GM21529 (cell line): ENCODE measurements around the gene ZMYND8.

Experiments used
- ATAC-seq: cut with Tn5 transposase; IDR thresholded peaks from one replicate; pipeline ENCODE4 v1.9.1; 2021; ENCODE audit not compliant: unreplicated experiment

Gene ZMYND8

DNA sequence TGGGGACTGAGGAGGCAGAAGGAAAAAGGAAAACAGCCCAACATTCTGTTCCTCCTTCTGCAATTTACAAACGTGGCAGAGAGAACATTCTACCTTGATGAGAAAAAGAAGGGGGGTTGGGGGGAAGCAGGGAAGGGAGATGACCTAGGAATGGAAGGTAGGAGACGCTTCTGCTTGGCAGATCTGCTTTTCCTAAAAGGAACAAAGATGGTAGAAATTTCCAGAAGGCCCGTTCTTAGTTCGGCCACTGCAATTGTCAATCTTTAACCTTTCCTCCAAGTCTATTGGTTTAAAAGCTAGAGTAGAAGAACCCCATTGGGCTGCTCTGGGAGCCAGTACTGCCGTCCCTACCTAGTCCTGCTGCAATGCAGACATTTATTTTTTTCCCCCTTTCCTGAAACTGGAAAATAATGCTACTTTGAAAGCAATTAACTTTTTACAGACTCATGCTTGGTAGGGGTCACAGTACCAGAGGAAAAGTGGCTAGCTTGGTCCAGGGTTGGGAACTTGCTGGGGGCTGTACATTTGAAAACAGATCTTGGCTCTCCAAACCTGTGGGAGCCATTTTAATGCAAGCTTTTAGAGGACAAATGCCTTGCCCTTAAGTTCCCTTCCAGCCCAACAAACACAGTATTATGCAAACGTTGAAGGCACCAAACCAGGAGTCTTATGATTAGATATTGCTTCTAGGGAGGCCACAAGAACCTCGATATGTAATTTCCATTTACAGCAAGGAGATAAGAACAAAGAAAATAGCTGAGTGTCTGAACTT lies 2.6 kb downstream of the ZMYND8 start:
- no peak for ATAC-seq

- ATAC-seq = no peak
These were observed 3.2 kb downstream of the ZMYND8 start for GRCh38 chr20:47353239-47353691.

DNA sequence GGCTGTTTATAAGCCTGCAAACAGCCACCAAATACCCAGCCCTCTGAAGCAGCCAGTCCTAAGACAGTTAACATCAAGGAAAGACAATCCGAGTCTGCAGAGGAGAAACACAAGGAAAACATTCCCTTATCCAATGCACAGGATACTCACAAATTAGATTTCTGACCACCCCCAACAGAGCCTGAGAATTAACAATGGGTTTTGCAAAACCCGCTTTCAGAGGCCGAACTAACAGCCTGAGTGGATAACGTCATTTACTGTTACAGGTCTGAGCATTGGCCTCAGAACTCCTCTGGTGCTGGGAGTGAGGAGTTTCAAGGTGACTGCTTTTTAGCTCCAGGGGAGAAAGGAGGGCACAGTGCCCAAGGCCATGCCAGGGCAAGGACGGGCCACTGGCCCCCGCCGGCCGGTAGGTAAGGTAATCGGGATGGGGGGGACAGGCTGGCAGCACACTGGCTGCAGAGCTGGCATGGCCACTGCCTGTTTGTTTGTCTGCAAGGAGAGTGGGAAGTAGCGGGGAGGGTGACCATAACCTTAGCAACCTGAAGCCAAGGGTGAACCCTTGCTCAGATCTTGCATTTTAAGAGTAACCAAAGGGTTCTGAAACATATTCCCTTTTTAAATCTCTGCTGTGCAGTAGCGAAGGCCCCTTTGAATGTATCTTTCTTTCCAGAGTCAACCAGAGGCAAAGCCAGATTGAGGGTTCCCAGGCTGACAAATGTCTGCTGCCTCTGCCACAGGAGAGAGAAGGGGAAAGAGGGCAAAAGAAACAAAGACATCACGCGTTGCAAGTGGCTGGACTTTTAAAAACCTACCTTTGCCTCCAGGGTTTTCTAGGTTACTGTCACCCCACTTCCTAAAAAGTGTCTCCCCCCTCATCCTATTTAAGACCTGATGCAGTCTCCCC lies 3.9 kb downstream of the ZMYND8 start:
- no peak for ATAC-seq

DNA sequence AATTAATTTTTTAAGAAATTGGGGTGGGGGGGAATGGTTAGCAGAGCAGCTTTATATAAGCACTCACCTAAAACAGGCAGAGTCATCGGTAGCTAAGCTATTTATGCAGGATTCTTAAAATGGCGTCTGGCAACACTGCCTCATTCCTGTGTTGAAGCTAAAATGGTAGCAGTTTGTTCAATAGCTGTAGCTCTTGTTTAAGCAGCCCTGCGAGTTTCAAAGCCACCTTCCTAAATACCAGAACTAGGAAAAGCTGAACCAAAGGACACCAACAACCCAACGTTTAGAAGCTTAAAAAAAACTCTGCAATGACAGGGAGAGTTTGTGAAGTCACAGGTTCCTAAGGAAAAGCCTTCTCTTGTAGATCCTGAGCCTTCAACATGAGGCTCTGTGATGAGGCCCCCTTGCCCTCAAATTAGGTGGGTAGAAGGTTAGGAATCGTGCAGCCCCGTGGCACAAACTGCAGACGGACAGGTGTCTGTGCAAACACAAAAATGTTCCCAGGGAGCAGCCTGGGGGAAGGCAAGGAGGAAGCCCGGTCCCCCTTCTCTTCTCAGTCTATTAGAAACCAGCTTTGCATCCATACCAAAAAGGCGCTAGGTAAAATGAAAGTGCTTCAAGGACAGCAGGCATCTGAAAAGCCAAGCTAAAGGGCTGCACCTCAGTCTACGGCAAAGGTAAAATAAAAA lies 4.7 kb downstream of the ZMYND8 start:
- ATAC-seq = no peak

- ATAC-seq = no peak
These were observed 5.6 kb downstream of the ZMYND8 start for GRCh38 chr20:47350691-47351545.

GRCh38 chr20:47350181-47350550 lies 6.3 kb downstream of the ZMYND8 start:
- ATAC-seq = no peak

- no peak for ATAC-seq
These were observed 6.9 kb downstream of the ZMYND8 start for GRCh38 chr20:47349365-47350180.

- ATAC-seq = no peak
These were observed 7.9 kb downstream of the ZMYND8 start for GRCh38 chr20:47348539-47349142.

DNA sequence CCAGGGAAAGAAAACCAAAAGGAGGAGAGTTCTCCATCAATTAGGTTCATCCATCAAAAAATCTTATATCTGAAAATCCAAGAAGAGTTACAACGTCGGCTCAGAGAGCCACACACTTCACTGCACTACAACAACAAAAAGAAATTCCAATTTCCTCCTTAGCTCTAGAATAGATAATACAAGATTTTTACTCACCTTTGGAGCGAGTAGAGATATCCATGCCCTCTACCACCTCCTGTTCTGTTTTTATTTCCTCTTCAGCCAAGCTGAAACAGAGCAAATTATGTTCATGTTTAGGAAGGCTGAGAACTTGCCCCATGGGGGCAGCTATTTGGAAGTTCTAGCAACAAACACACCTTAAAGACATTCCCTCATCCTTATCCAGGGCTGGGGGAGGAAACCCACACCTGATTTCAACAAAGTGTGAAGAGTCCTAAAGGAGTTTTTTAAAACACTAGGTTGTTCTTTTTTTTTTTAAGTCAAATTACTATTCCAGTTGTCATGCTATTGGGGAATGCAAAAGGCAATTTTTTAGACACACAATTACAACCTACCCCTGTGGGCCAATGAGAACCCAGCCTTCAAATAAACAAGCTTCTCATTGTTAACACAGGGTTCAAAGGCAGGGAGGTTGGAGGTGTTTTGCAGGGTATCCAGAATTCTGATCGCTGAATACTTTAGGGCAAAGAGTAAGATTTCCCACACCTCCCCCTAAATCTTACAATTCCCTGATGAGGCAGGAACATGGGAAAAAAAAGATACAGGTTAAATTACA lies 8.7 kb downstream of the ZMYND8 start:
- no peak for ATAC-seq

DNA sequence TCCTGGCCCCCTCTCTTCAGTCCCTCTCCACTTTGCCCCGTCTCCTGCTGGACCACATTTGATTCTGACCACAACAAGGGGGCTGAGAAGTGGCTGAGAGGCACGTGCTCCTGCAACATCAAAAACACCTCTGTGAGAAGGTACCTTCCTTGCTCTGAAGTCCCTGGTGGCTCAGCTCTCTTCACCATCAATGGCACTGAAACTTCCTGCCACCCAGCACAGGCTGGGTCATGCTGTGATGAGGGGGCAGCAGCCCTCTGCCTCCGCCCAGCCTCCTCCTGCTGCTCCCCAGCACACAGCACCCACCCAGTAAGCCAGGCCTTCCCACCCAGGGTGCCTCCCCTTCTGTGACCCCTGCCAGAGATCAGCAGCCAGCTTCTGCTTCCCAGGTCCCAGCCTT lies 10.3 kb downstream of the ZMYND8 start:
- ATAC-seq = no peak

DNA sequence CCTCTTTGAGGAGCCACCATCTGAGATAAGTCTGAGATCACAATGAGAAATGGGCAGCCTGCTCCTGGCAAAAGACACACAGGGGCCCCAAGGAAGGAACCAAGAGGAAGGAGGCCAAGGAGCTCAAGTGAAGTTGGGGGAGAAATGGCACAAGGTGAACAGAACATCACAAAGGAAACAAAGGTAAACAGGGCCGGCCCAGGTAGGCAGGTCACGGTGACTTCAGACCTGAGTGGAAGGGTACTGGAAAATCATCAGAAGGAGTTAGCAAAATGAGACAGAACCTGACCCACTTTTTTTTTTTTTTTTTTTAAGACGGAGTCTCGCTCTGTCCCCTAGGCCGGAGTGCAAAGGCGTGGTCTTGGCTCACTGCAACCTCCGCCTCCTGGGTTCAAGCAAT lies 11.3 kb downstream of the ZMYND8 start:
- ATAC-seq = no peak

DNA sequence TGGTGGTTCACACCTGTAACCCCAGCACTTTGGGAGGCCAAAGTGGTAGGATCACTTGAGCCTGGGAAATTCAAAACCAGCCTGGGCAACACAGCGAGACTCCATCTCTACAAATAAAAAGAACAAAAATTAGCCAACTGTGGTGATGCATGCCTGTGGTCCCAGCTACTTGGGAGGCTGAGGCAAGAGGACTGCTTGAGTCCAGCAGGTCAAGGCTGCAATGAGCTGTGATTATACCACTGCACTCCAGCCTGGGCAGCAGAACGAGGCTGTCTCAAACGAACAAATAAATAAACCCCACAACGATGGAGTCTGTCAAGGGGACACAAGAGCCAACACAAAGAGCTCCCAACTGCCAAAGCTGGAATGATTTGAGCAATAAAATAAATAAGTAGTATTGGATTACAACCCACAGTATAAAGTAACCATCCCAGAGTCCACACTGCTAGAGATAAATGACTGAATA lies 13.5 kb downstream of the ZMYND8 start:
- no peak for ATAC-seq

DNA sequence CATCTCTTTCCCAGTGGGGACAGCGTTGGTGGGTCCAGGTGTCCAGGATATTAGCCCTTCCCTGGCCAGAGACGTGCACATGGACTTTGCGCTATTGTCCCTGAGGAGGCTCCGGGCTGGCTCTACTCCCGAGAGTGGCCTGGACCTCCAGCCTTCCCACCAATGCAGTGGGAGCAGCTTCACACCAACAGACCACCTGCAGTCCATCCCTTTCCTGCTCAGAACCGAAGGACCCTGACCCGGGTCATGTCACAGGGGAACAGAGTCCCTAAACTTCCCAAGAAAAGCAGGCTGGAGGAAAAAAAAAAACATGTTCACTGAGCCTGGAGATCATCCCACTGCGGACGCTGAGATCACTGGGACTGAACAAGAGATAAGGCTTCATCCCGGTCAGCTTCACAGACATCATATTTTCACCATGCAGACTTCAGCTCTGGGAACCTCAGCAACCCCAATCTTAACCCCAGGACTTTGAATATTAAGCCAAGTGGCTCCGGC lies 18.3 kb downstream of the ZMYND8 start:
- no peak for ATAC-seq

- no peak for ATAC-seq
These were observed 19.1 kb downstream of the ZMYND8 start for GRCh38 chr20:47337413-47337812.

DNA sequence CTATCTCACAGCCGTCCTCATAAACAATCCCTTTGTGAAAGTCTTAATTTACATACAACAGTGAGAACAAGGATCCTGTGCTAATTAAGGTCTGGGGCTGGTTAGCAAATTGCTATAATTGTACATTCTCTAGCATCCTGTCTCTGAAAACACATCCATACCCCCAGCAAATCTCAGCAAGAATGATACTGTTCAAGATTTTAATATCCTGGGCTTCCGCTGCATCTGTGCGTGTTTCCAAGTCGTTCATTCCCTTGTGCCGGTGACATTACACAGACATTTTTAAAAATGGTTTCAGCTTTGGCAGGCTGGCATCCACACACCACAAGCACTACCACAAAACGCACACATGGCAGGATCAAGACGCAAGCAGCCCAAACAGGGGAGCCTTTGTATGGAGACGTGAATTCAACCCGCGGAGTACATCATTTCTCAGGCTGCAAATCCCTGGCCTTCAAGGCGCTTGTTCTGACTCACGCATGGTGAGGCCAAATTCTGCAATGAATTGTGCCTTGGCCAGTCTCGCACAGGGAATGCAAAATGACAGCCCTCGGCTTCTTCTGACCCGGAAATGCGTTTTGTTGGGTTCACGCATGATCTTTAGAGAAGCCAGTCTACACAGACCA lies 20.3 kb downstream of the ZMYND8 start:
- no peak for ATAC-seq

DNA sequence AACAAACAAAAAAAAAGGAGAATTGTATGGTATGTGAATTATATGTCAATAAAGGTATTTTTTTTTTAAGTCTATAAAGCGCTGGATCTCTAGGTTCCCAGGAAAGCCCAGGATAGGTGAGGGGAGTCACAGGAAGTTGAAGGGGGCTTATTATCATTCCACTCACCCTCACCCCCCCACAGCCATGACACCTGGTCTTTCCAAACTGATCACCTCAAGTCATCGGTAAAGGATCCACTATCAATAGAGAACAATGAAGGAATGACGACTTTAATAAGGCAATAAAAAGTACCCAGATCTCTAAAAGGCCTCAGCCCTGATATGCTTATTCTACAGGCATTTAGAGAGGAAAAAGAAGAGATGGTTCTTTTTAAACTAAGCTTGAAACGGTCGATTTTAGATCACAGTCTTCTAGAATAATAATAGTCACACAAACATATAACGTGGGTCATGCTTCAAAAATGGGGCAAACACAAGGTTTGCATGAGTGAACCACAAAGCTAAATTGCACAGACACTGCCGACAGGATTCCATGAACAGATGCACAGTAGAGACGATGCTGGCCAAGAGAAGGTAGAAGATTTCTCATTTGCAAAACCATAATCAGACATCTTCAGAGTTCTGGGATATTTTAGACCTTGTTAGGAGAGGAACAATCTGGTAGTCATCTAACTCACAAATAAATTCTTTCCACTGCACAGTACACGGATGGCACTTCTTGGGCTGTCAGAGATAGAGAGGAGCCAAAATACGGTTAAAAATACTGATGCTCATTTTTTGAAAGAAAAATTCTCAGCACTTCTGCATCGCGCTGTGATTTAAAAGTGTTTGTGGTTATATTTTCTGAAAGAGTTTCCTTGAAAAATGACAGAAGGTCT lies 21.0 kb downstream of the ZMYND8 start:
- no peak for ATAC-seq

- ATAC-seq = no peak
These were observed 22.4 kb downstream of the ZMYND8 start for GRCh38 chr20:47334022-47334551.
